PC-3 (cell line): ENCODE results near the gene SYCP3. TPM values are rescaled to one million over a fixed set of nuclear protein-coding genes. Genes with fewer than 3 reads are reported as not detected.

ENCODE experiments used
- ATAC-seq: fragments of 200-7000 bp; cut with Tn5 transposase; 2 replicates; pipeline ENCODE4 v1.9.1; 2020; ENCODE audit warnings: mild to moderate bottlenecking, moderate library complexity
- BruUV-seq: library from RNA; stranded (reverse); fragments of 400-500 nt; replicated peaks from 2 replicates; lab custom pipeline; 2021; lab: Mats Ljungman, UMichigan
- CTCF ChIA-PET: fragments of 300-600 bp; sonication (Branson Sonifier 250); formaldehyde crosslinking; loops from one replicate; lab custom pipeline; 2022; ENCODE audit warnings: antibody characterized with exemption; lab: Charles Lee
- POLR2A ChIA-PET: fragments of 300-600 bp; sonication (Branson Sonifier 250); formaldehyde crosslinking; loops from one replicate; lab custom pipeline; 2022; ENCODE audit warnings: antibody characterized with exemption; ENCODE audit not compliant: unreplicated experiment; lab: Charles Lee
- DNase-seq: peaks from one replicate; pipeline ENCODE4 v3.0.0-alpha.2; 2015
- H2AFZ ChIP-seq: fragments of 300-600 bp; sonication (generic); 2 replicates; pipeline ENCODE4 v1.6.0; 2016; ENCODE audit warnings: antibody characterized with exemption, low read length
- H3F3A ChIP-seq: fragments of 300-600 bp; sonication (generic); one replicate; pipeline ENCODE4 v1.6.0; 2017; ENCODE audit warnings: antibody characterized with exemption, low read length, control low read depth, mild to moderate bottlenecking; ENCODE audit not compliant: unreplicated experiment
- H3K27ac ChIP-seq: fragments of 300-600 bp; sonication (generic); 2 replicates; pipeline ENCODE4 v1.5.1; 2016; ENCODE audit warnings: mild to moderate bottlenecking, low read length
- H3K27me3 ChIP-seq: fragments of 300-600 bp; sonication (generic); 2 replicates; pipeline ENCODE4 v1.6.1; 2016; ENCODE audit warnings: low read length, mixed read lengths
- H3K36me3 ChIP-seq: fragments of 300-600 bp; sonication (generic); 2 replicates; pipeline ENCODE4 v1.6.1; 2016; ENCODE audit warnings: low read depth, mixed run types, low read length, mixed read lengths
- H3K4me1 ChIP-seq: fragments of 300-600 bp; sonication (generic); 2 replicates; pipeline ENCODE4 v1.5.1; 2016; ENCODE audit warnings: low read length; ENCODE audit not compliant: insufficient read depth
- H3K4me2 ChIP-seq: fragments of 300-600 bp; sonication (generic); 2 replicates; pipeline ENCODE4 v1.6.0; 2016; ENCODE audit warnings: low read length
- H3K4me3 ChIP-seq: fragments of 300-600 bp; sonication (generic); 2 replicates; pipeline ENCODE4 v1.5.1; 2016; ENCODE audit warnings: mild to moderate bottlenecking, low read length, mixed read lengths
- H3K79me2 ChIP-seq: fragments of 300-600 bp; sonication (generic); 2 replicates; pipeline ENCODE4 v1.6.1; 2017; ENCODE audit warnings: low read length, mixed read lengths
- H3K9ac ChIP-seq: fragments of 300-600 bp; sonication (generic); 2 replicates; pipeline ENCODE4 v1.6.0; 2016; ENCODE audit warnings: mild to moderate bottlenecking, low read length
- H3K9me2 ChIP-seq: fragments of 300-600 bp; sonication (generic); replicated peaks from 2 replicates; pipeline ENCODE4 v1.6.1; 2016; ENCODE audit warnings: mixed run types, low read length, mixed read lengths
- H3K9me3 ChIP-seq: fragments of 300-600 bp; sonication (generic); 2 replicates; pipeline ENCODE4 v1.6.1; 2016; ENCODE audit warnings: low read length, mixed read lengths
- H4K20me1 ChIP-seq: fragments of 300-600 bp; sonication (generic); 2 replicates; pipeline ENCODE4 v1.6.1; 2016; ENCODE audit warnings: low read length, mixed read lengths
- CTCF ChIP-seq: fragments of 300-600 bp; sonication (generic); conservative IDR thresholded peaks from 2 replicates; pipeline ENCODE4 v1.5.1; 2017; ENCODE audit warnings: antibody characterized with exemption, low read depth, mild to moderate bottlenecking, low read length
- EZH2 ChIP-seq: fragments of 300-600 bp; sonication (generic); IDR thresholded peaks from one replicate; pipeline ENCODE4 v1.6.1; 2017; ENCODE audit warnings: antibody characterized with exemption, mild to moderate bottlenecking, low read length; ENCODE audit not compliant: unreplicated experiment
- EZH2phosphoT487 ChIP-seq: fragments of 300-600 bp; sonication (generic); IDR thresholded peaks from 2 replicates; pipeline ENCODE4 v1.6.1; 2018; ENCODE audit warnings: mild to moderate bottlenecking, antibody characterized with exemption, low read length, borderline replicate concordance
- intact Hi-C: fragments of 100-400 bp; cut with micrococcal nuclease; formaldehyde crosslinking; loops from 2 replicates; pipeline ENCODE4 v1.9.0; 2023
- total RNA-seq: library from RNA; depleted of rRNA; stranded (reverse); fragments of >200 nt; gene quantifications from 2 replicates; pipeline ENCODE4 v1.2.3, GENCODE V29; 2014; rRNA removed

Gene SYCP3
- total RNA-seq, 1 experiment from 2014 or later, result not detected

DNA sequence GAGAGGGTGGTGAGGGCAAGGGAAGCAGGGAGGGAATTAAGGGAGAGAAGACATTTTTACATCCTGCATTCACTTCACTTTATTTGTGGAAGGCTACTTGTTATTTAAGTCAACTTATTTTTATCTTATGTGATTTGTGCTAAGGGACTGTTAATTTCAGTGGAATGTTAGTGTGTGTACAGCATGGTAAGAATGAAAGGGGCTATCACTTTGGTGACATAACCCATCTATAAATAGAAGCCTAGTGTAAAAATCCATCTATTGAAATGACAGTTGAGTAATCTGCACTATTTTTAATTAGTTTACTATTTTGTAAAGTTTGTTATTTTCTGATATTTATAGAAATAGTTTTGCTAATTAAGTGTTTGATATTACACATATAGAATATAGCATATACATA, 58.6 kb downstream of the SYCP3 start:
- ATAC-seq, result no peak
- peaks cover 52% of the 10 kb centered on the region for H3K27me3 ChIP-seq
- POLR2A ChIA-PET, result no interaction called here

GRCh38 chr12:101680240-101680639, 59.0 kb downstream of the SYCP3 start:
- DNase-seq, result no peak
- TF ChIP-seq CTCF (no peak), EZH2phosphoT487 (no peak), EZH2 (no peak)
- no peak overlapping the region for H3K4me2 ChIP-seq
- no peak for ATAC-seq
- no peak overlapping the region for H3K27ac ChIP-seq
- H3K4me3 ChIP-seq, result no peak overlapping the region
- no peaks in the 10 kb centered on the region for H3K9me3 ChIP-seq
- BruUV-seq, result no TSS peak
- no peaks in the 10 kb centered on the region for H3K36me3 ChIP-seq
- H3K4me1 ChIP-seq, result peaks cover 7% of the 10 kb centered on the region
- H2AFZ ChIP-seq, result no peak overlapping the region
- H4K20me1 ChIP-seq, result no peaks in the 10 kb centered on the region
- peaks cover 51% of the 10 kb centered on the region for H3K27me3 ChIP-seq
- no peak overlapping the region for H3K9ac ChIP-seq
- ChIA-PET CTCF (no interaction called here), POLR2A (no interaction called here)
- H3F3A ChIP-seq, result no peaks in the 10 kb centered on the region
- no peaks in the 10 kb centered on the region for H3K9me2 ChIP-seq
- no peaks in the 10 kb centered on the region for H3K79me2 ChIP-seq
- intact Hi-C loops, result no loop called here

More for the DNA sequence above, 58.6 kb downstream of the SYCP3 start:
- H3K4me3 ChIP-seq, result no peak overlapping the region
- H3K27ac ChIP-seq, result no peak overlapping the region
- DNase-seq, result no peak
- H3K36me3 ChIP-seq, result no peaks in the 10 kb centered on the region
- H3K9me2 ChIP-seq, result no peaks in the 10 kb centered on the region
- TF ChIP-seq EZH2 (no peak), CTCF (no peak)
- no peaks in the 10 kb centered on the region for H3K79me2 ChIP-seq
- no peaks in the 10 kb centered on the region for H4K20me1 ChIP-seq
- BruUV-seq, result no TSS peak
- CTCF ChIA-PET, result no interaction called here
- H2AFZ ChIP-seq, result no peak overlapping the region
- no peak overlapping the region for H3K9ac ChIP-seq
- intact Hi-C loops, result no loop called here
- H3K4me1 ChIP-seq, result peaks cover 3% of the 10 kb centered on the region
- no peaks in the 10 kb centered on the region for H3K9me3 ChIP-seq
- H3K4me2 ChIP-seq, result no peak overlapping the region
- no peaks in the 10 kb centered on the region for H3F3A ChIP-seq

Other genes with a start within 250 kb of the SYCP3 start
- not detected in 2 replicates for gene MYBPC1, start 144.5 kb downstream of the SYCP3 start, total RNA-seq
- gene CHPT1, start 41.8 kb downstream of the SYCP3 start, total RNA-seq, result 55.3 and 56.2 TPM in 2 replicates
- gene GNPTAB, start 91.5 kb upstream of the SYCP3 start, total RNA-seq, result 21.0 and 22.1 TPM in 2 replicates
- gene DRAM1, start 138.1 kb upstream of the SYCP3 start, total RNA-seq, result 4.0 and 5.2 TPM in 2 replicates